Measurements from ENCODE around the gene SERPINA1. TPM values are rescaled to one million over a fixed set of nuclear protein-coding genes. Genes with fewer than 3 reads are reported as not detected.

The SERPINA1 gene
- total and polyA plus RNA-seq, 2 of the 13 experiments (the other 11 are each of a cell fraction or from before 2014, with no cell fraction given) = 3,266 to 11,015 TPM

GRCh38 chr14:94407906-94408305 is 19.5 kb upstream of the SERPINA1 start:
- no peak overlapping the region for H3K4me3 ChIP-seq (replicated peaks in 1 of 3; ENCODE audit: insufficient read depth in 1 of 3, low read depth in 2 of 3, low read length in 3 of 3)
- DNase-seq (ENCODE audit: low spot score) (no peak), FAIRE-seq (no peak), ATAC-seq (no peak)
- BruUV-seq (replicated peaks) = no TSS peak
- ChIA-PET POLR2A (interaction anchor here (1.2 to 6.2 kb wide), 2 partner anchors 21 to 27 kb away, joined by 3 to 102 read pairs; partner anchors contain the start of gene SERPINA1), CTCF (ENCODE audit: low intra/inter-chr PET ratio, low total read pairs) (no interaction called here)
- H3K36me3 ChIP-seq (replicated peaks in 1 of 2; ENCODE audit: control insufficient read depth in 1 of 2, insufficient read depth in 2 of 2, low read length in 2 of 2) = no peaks in the 10 kb centered on the region
- H3K27me3 ChIP-seq (ENCODE audit: control insufficient read depth in 1 of 2, insufficient read depth in 2 of 2, low read length in 2 of 2) = no peaks in the 10 kb centered on the region
- no peak overlapping the region for H3K4me2 ChIP-seq (ENCODE audit: low read depth, low read length)
- no peak overlapping the region for H3K9ac ChIP-seq (ENCODE audit: insufficient read depth, low read depth, low read length)
- H3K4me1 ChIP-seq (ENCODE audit: insufficient read depth, low read length) = peaks cover 79% of the 10 kb centered on the region
- H2AFZ ChIP-seq (ENCODE audit: low read length) = no peak overlapping the region
- no peaks in the 10 kb centered on the region for H3K9me3 ChIP-seq (ENCODE audit: low read length)
- in situ Hi-C loops (cut with HindIII; ENCODE audit: extremely low pct_ligation_motif_present, low pct_unique_long_range_greater_than_20kb) (no loop called here), intact Hi-C loops (cut with micrococcal nuclease; ENCODE audit: unreplicated experiment) (no loop called here)
- no peaks in the 10 kb centered on the region for H4K20me1 ChIP-seq (ENCODE audit: insufficient read depth, low read length)
- H3K79me2 ChIP-seq (ENCODE audit: insufficient read depth, low read length) = peaks cover 12% of the 10 kb centered on the region
- no peak overlapping the region for H3K27ac ChIP-seq (ENCODE audit: extremely low read length, insufficient read depth, low read length)
- TF ChIP-seq NR1H2 (CRISPR knock-in tag; IDR thresholded peaks at IDR 0.05; ENCODE audit: borderline replicate concordance, low read depth) (no peak), JUNB (CRISPR knock-in tag; IDR thresholded peaks at IDR 0.05; ENCODE audit: borderline replicate concordance) (no peak), ZNF484 (CRISPR knock-in tag; IDR thresholded peaks at IDR 0.05; ENCODE audit: borderline replicate concordance, low read depth) (no peak), AHR (CRISPR knock-in tag; IDR thresholded peaks at IDR 0.05) (no peak), ATAD3A (CRISPR knock-in tag; IDR thresholded peaks at IDR 0.05) (no peak), ZNF441 (CRISPR knock-in tag; IDR thresholded peaks at IDR 0.05; ENCODE audit: borderline replicate concordance) (no peak), REPIN1 (CRISPR knock-in tag; IDR thresholded peaks at IDR 0.05; ENCODE audit: borderline replicate concordance, low read depth) (no peak), NFIC (IDR thresholded peaks at IDR 0.05; ENCODE audit: low read length) (no peak), RXRB (CRISPR knock-in tag; IDR thresholded peaks at IDR 0.05; ENCODE audit: borderline replicate concordance) (no peak), NFATC3 (CRISPR knock-in tag; IDR thresholded peaks at IDR 0.05) (no peak), PBX3 (CRISPR knock-in tag; IDR thresholded peaks at IDR 0.05; ENCODE audit: borderline replicate concordance) (no peak), HCFC1 (IDR thresholded peaks at IDR 0.05; ENCODE audit: low read depth, low read length) (no peak), NPAS2 (CRISPR knock-in tag; IDR thresholded peaks at IDR 0.05; ENCODE audit: borderline replicate concordance) (no peak), ZFP41 (CRISPR knock-in tag; IDR thresholded peaks at IDR 0.05; ENCODE audit: borderline replicate concordance) (no peak)
- TF ChIP-seq, protein P1, sequence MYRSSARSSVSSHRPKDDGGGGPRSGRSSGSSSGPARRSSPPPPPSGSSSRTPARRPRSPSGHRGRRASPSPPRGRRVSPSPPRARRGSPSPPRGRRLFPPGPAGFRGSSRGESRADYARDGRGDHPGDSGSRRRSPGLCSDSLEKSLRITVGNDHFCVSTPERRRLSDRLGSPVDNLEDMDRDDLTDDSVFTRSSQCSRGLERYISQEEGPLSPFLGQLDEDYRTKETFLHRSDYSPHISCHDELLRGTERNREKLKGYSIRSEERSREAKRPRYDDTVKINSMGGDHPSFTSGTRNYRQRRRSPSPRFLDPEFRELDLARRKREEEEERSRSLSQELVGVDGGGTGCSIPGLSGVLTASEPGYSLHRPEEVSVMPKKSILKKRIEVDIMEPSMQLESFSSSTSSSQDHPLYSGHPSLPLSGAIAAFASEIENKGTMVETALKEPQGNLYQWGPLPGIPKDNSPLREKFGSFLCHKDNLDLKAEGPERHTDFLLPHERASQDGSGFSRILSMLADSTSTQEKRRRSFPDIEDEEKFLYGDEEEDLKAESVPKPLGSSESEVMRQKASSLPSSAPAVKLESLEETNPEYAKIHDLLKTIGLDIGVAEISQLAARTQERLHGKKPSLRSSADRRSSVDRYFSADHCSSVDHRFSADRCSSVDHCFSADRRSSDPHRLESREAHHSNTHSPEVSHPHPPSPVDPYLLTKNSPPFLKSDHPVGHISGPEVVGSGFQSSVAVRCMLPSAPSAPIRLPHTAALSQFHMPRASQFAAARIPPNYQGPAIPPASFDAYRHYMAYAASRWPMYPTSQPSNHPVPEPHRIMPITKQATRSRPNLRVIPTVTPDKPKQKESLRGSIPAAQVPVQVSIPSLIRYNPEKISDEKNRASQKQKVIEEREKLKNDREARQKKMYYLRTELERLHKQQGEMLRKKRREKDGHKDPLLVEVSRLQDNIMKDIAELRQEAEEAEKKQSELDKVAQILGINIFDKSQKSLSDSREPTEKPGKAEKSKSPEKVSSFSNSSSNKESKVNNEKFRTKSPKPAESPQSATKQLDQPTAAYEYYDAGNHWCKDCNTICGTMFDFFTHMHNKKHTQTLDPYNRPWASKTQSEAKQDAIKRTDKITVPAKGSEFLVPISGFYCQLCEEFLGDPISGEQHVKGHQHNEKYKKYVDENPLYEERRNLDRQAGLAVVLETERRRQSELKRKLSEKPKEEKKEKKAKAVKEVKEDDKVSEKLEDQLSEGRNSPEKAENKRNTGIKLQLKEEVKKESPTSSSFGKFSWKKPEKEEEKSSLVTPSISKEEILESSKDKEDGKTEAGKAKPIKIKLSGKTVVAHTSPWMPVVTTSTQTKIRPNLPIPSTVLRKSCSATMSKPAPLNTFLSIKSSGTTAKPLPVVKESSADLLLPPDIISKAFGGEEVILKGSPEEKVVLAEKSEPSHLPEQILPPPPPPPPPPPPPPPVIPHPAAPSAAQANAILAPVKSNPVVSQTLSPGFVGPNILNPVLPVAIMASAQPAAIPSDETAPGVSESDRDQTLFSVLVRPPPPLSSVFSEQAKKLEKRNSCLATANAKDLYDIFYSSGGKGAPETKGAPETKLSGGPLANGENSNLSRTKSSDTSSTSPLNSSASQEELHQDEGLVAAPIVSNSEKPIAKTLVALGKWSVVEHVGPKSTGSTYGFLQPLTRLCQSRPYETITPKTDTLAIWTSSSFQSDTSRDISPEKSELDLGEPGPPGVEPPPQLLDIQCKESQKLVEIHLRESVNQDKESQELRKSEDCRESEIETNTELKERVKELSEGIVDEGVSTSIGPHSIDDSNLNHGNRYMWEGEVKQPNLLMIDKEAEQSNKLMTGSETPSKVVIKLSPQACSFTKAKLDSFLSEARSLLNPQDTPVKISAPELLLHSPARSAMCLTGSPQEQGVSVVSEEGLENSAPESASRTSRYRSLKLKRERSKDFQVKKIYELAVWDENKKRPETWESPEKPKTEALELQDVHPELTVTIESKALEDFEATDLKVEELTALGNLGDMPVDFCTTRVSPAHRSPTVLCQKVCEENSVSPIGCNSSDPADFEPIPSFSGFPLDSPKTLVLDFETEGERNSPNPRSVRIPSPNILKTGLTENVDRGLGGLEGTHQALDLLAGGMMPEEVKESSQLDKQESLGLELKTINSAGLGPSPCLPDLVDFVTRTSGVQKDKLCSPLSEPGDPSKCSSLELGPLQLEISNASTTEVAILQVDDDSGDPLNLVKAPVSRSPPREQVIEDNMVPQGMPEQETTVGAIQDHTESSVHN (CRISPR knock-in tag; IDR thresholded peaks at IDR 0.05) = no peak
- TF ChIP-seq, protein P2, sequence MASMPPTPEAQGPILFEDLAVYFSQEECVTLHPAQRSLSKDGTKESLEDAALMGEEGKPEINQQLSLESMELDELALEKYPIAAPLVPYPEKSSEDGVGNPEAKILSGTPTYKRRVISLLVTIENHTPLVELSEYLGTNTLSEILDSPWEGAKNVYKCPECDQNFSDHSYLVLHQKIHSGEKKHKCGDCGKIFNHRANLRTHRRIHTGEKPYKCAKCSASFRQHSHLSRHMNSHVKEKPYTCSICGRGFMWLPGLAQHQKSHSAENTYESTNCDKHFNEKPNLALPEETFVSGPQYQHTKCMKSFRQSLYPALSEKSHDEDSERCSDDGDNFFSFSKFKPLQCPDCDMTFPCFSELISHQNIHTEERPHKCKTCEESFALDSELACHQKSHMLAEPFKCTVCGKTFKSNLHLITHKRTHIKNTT (CRISPR knock-in tag; IDR thresholded peaks at IDR 0.05) = no peak
